Esophagus muscularis mucosa (tissue), 3 donors: ENCODE data around the gene ANP32A.

Experiments
- POLR2A ChIP-seq: fragments of 450-650 bp; IDR thresholded peaks from one replicate; pipeline ENCODE4 v1.6.1; 2017; ENCODE audit warnings: antibody characterized with exemption, moderate library complexity, mild to moderate bottlenecking, low read depth
- POLR2AphosphoS5 ChIP-seq, 2 donors: sonication (generic); formaldehyde crosslinking; IDR thresholded peaks; one replicate each; pipeline ENCODE4 v1.6.1; 2017; ENCODE audit warnings: antibody characterized with exemption in 2 of 2
- TF ChIP-seq, protein P1 (sequence below), 3 experiments: fragments of 200-600 bp in 2 of 3; fragments of 450-650 bp in 1 of 3; sonication (generic) in 2 of 3; IDR thresholded peaks; one replicate each; pipeline ENCODE4 v1.5.1; 2017 to 2019; ENCODE audit warnings: antibody characterized with exemption in 3 of 3, mild to moderate bottlenecking in 2 of 3, moderate library complexity in 1 of 3

DNA sequence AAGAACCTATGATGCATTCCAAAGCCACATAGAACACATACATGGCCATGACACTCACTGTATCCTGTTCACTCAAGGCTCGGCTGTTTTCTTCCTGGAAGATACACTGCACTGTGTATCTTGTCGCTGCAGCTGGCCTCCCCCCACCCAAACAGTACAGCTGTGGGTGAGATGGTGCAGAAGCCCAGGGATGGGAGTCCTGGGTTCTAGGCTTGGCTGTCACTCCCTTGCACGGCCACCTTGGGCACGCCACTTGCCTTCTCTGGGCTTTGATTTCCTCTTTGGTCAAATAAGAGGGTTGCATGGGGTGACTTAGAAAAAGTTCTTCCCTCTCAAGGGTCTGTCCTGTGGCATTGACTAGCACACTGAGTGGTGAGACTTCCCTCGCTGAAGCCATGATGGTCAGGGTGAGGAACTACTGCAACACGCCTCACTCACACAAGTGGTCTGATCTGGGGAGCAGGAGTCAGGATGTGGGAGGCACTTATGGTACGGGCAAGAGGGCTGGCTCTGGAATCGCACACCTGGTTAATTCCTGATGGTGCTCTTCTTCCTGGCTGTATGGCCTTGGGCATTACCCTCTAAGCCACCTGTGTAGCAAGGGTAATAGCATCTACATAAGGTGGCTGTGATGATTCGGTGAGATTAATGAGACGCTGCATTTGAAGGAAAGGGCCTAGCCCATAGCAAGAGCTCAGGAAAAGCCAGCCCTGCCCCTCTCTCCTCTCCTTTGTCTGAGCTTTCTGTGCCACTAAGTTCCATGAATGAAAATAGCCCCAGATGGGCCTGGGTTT, 44.0 kb downstream of the ANP32A start:
- TF ChIP-seq POLR2AphosphoS5 (IDR thresholded peaks at IDR 0.05) (no peak), POLR2A (no peak)
- TF ChIP-seq, protein P1, sequence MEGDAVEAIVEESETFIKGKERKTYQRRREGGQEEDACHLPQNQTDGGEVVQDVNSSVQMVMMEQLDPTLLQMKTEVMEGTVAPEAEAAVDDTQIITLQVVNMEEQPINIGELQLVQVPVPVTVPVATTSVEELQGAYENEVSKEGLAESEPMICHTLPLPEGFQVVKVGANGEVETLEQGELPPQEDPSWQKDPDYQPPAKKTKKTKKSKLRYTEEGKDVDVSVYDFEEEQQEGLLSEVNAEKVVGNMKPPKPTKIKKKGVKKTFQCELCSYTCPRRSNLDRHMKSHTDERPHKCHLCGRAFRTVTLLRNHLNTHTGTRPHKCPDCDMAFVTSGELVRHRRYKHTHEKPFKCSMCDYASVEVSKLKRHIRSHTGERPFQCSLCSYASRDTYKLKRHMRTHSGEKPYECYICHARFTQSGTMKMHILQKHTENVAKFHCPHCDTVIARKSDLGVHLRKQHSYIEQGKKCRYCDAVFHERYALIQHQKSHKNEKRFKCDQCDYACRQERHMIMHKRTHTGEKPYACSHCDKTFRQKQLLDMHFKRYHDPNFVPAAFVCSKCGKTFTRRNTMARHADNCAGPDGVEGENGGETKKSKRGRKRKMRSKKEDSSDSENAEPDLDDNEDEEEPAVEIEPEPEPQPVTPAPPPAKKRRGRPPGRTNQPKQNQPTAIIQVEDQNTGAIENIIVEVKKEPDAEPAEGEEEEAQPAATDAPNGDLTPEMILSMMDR (IDR thresholded peaks at IDR 0.05) = no peak
